Measurements from ENCODE around the gene TASP1. TPM values are rescaled to one million over a fixed set of nuclear protein-coding genes. Genes with fewer than 3 reads are reported as not detected.

TASP1 gene
- total RNA-seq, 2 donors from 2014 or later, result 15.8 to 16.6 TPM

GRCh38 chr20:13672690-13673089, 34.0 kb upstream of the TASP1 start:
- H3K4me1 Mint-ChIP-seq, result peaks cover 9% of the 10 kb centered on the region
- no peak overlapping the region for H3K4me3 Mint-ChIP-seq
- peaks cover 2% of the 10 kb centered on the region for H3K9me3 Mint-ChIP-seq
- Histone ChIP-seq H3K4me3 (ENCODE audit: low read length) (no peak overlapping the region), H3K9ac (ENCODE audit: extremely low read depth, low read length, poor library complexity, severe bottlenecking) (no peak overlapping the region), H3K9me3 (ENCODE audit: control insufficient read depth, low read length) (no peaks in the 10 kb centered on the region), H3K4me1 (ENCODE audit: control insufficient read depth, insufficient read depth, low read length) (no peaks in the 10 kb centered on the region), H3K27ac (ENCODE audit: low read depth, low read length) (no peak overlapping the region), H3K27me3 (ENCODE audit: control insufficient read depth, insufficient read depth, low read length, poor library complexity, severe bottlenecking) (no peaks in the 10 kb centered on the region), H3K36me3 (ENCODE audit: control insufficient read depth, insufficient read depth, low read length) (no peaks in the 10 kb centered on the region)
- TF ChIP-seq, protein P1, sequence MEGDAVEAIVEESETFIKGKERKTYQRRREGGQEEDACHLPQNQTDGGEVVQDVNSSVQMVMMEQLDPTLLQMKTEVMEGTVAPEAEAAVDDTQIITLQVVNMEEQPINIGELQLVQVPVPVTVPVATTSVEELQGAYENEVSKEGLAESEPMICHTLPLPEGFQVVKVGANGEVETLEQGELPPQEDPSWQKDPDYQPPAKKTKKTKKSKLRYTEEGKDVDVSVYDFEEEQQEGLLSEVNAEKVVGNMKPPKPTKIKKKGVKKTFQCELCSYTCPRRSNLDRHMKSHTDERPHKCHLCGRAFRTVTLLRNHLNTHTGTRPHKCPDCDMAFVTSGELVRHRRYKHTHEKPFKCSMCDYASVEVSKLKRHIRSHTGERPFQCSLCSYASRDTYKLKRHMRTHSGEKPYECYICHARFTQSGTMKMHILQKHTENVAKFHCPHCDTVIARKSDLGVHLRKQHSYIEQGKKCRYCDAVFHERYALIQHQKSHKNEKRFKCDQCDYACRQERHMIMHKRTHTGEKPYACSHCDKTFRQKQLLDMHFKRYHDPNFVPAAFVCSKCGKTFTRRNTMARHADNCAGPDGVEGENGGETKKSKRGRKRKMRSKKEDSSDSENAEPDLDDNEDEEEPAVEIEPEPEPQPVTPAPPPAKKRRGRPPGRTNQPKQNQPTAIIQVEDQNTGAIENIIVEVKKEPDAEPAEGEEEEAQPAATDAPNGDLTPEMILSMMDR (conservative IDR thresholded peaks at IDR 0.05), result no peak
- no peaks in the 10 kb centered on the region for H3K27me3 Mint-ChIP-seq (ENCODE audit: insufficient read depth)
- 95 to 96% methylated on average over 3 of the region's 3 CpGs for WGBS, 2 experiments (ENCODE audit: insufficient coverage in 1 of 2, insufficient read length in 1 of 2)
- no peaks in the 10 kb centered on the region for H3K36me3 Mint-ChIP-seq (ENCODE audit: low read depth)
- DNase-seq, result no peak
- no peak overlapping the region for H3K27ac Mint-ChIP-seq

- Mint-ChIP-seq H3K27me3 (ENCODE audit: insufficient read depth) (no peaks in the 10 kb centered on the region), H3K4me3 (no peak overlapping the region), H3K9me3 (peaks cover 2% of the 10 kb centered on the region), H3K36me3 (ENCODE audit: low read depth) (no peaks in the 10 kb centered on the region), H3K4me1 (peaks cover 9% of the 10 kb centered on the region), H3K27ac (no peak overlapping the region)
- Histone ChIP-seq H3K4me1 (ENCODE audit: control insufficient read depth, insufficient read depth, low read length) (no peaks in the 10 kb centered on the region), H3K9me3 (ENCODE audit: control insufficient read depth, low read length) (no peaks in the 10 kb centered on the region), H3K27ac (ENCODE audit: low read depth, low read length) (no peak overlapping the region), H3K4me3 (ENCODE audit: low read length) (no peak overlapping the region), H3K27me3 (ENCODE audit: control insufficient read depth, insufficient read depth, low read length, poor library complexity, severe bottlenecking) (no peaks in the 10 kb centered on the region), H3K9ac (ENCODE audit: extremely low read depth, low read length, poor library complexity, severe bottlenecking) (no peak overlapping the region), H3K36me3 (ENCODE audit: control insufficient read depth, insufficient read depth, low read length) (no peaks in the 10 kb centered on the region)
- TF ChIP-seq, protein P1 (conservative IDR thresholded peaks at IDR 0.05), result no peak
- 97% methylated on average over 1 of the region's 1 CpG; no CpG with 5 or more reads in 1 of the 2 experiments for WGBS, 2 experiments (ENCODE audit: insufficient coverage in 1 of 2, insufficient read length in 1 of 2)
- DNase-seq, result no peak
Measured at GRCh38 chr20:13671916-13672378, 33.2 kb upstream of the TASP1 start.

DNA sequence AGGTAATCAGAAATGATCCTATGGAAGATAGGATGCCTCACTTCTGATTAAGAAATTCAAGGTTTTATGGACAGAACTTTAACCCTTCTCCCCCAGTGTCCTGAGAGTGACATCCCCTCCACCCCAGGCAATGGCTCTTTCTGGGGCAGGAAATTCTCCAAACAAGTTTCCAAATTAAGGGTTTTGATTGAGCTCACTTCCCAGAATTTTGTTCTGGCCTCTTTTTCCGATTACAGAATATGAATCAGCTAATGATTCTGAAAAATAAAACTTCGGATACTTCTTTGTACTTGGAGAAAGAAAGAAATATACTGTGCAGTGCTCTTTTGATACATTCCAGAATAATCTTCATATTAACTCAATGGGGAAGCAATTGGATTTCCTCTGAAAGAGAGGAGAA, 32.8 kb upstream of the TASP1 start:
- Histone ChIP-seq H3K36me3 (ENCODE audit: control insufficient read depth, insufficient read depth, low read length) (no peaks in the 10 kb centered on the region), H3K4me3 (ENCODE audit: low read length) (no peak overlapping the region), H3K27me3 (ENCODE audit: control insufficient read depth, insufficient read depth, low read length, poor library complexity, severe bottlenecking) (no peaks in the 10 kb centered on the region), H3K9ac (ENCODE audit: extremely low read depth, low read length, poor library complexity, severe bottlenecking) (no peak overlapping the region), H3K9me3 (ENCODE audit: control insufficient read depth, low read length) (no peaks in the 10 kb centered on the region), H3K27ac (ENCODE audit: low read depth, low read length) (no peak overlapping the region), H3K4me1 (ENCODE audit: control insufficient read depth, insufficient read depth, low read length) (no peaks in the 10 kb centered on the region)
- Mint-ChIP-seq H3K27ac (no peak overlapping the region), H3K4me1 (peaks cover 9% of the 10 kb centered on the region), H3K9me3 (peaks cover 2% of the 10 kb centered on the region), H3K4me3 (no peak overlapping the region), H3K27me3 (ENCODE audit: insufficient read depth) (no peaks in the 10 kb centered on the region), H3K36me3 (ENCODE audit: low read depth) (no peaks in the 10 kb centered on the region)
- WGBS, 2 experiments (ENCODE audit: insufficient coverage in 1 of 2, insufficient read length in 1 of 2), result 77% methylated on average over 2 of the region's 2 CpGs; no CpG with 5 or more reads in 1 of the 2 experiments
- TF ChIP-seq, protein P1 (conservative IDR thresholded peaks at IDR 0.05), result no peak
- DNase-seq, result no peak

Measured in endodermal cell (in vitro differentiated cells).